Measurements from ENCODE around the gene RFX2.

- TF ChIP-seq EZH2phosphoT487 (IDR thresholded peaks at IDR 0.05; ENCODE audit: borderline replicate concordance, low read length) (no peak), CTCF (conservative IDR thresholded peaks at IDR 0.05; ENCODE audit: low read depth, low read length) (no peak)
Observed at GRCh38 chr19:6086068-6086788, 24.1 kb downstream of the RFX2 start.

Data from PC-3 (cell line).